GM19395 (cell line): Measurements from ENCODE around the gene NT5C2.
"Not testable (repeated sequence)": the region's sequence is repeated elsewhere in the genome, so short reads cannot be mapped to it uniquely, and the experiment has no call there.

Source experiments
- ATAC-seq: cut with Tn5 transposase; IDR thresholded peaks from one replicate; pipeline ENCODE4 v1.9.1; 2021; ENCODE audit warnings: mild to moderate bottlenecking, moderate library complexity; ENCODE audit not compliant: unreplicated experiment

The NT5C2 gene

DNA sequence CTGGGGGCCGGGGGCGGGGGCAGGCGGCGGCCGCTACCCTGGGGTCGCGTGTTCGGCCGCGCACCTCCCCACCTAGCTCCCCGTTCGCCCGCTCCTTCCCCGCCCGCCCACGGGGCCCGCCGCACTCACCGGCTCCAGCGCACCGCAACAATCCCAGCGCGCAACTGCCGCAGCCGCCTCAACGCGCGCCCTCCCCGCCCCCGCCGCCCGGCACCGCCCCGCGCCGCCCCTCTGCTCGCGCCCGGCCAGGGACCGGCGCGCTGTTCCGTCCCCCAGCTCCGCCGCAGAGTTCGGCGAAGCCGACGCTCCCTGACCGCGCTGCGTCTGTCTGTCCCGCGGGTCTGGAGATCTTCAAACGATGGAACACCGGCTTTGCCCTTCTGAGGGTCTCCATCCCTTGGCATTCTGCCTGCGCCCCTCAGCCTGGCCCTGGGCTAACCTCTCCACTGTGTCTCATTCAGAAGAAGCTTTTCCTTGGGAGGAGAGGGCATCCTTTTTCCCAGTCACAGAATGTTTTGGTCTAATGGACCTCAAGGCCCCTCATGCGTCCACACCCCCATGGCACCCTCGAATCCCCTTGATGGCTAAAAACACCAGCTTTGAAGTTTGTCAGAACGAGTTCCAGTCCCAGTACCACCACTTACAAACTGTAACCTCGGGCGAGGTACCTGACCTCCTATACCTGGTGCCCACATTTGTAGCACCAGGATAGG, at the start of gene NT5C2:
Gene NT5C2 (minus strand): TSS at position 166 of the 713 bp plus-strand sequence. CDS start 18,314 bp downstream, outside the sequence.
- peak; percentile 54 for ATAC-seq

DNA sequence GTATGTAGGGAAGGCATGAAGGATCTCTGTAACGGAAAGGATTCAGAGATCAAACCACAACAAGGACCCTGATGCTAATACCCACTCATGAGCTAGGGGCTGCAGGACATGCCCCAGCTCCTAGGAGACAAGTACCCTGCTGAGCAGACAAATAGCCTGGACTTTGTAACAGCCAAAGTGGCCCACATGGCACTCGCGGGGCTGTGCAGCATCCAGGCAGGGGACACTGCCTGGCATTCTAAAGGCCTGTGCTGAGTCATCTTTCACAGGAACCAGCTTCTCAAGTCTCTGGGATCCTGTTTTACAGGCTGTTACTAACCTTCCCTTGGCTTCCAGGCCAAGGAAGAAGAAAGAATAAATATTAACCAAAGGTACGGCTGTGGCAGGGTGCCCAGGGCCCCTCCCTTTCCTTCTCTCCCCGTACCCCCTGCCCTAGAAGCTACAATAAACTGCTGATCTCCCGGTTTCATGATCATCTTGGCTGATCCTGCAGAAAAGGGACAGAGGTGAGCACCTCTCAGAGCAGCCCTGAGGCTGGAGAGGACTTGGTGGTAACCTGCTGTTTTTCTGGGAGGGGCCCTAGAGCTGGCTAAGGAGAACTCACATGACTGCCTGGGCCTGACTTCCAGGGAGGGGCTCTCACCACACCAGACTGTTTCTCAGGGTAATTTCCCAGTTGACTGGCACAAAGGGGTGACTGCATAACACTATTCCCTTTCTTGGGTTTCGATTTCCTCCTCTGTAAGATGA, 48.4 kb upstream of the NT5C2 start:
- ATAC-seq: no peak

DNA sequence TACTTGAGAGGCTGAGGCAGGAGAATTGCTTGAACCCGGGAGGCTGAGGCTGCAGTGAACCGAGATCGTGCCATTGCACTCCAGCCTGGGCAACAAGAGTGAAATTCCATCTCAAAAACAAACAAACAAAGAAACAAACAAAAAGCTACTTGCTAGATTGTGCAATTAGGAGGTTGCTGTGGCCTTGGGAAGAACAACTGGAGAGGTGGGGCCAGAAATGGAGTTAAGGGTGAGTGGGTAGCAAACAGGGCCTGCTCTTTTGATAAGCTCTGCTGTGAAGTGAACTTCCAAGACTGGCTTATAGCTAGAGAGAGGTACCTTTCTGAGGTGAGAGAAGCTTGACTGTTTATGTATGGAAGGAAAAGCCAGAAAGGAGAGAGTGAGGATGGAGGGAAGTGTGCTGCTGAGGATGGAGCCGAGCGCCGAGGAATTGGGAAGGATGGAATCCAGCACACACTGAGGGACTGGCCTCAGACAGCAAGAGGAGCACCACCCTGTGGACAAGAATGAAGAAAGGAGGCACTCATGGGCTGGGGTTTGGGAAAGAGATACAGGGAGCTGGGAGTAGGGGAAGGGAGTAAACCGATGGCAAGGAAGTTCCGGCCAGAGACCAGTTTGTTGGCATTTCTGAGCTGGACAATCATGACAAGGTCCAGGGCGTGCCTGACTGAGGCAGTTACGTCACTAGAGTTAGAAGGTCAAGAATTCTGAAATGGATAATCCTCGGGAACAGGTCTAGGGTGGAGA, 45.6 kb upstream of the NT5C2 start:
- no peak for ATAC-seq

DNA sequence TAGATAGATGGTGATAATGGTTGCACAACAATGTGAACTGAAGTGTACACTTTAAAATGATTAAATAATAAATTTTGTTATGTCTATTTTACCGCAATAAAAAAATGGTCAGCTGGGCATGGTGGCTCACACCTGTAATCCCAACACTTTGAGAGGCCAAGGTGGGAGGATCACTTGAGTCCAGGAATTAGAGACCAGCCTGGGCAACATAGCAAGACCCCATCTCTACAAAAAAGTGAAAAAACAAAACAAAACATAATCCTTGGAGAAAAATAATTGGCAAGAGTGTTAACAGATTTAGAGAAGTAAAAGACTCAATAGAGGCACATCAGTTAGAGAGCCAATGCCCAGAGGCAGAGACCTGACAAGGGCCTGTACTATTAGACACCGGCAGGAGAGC, 42.7 kb upstream of the NT5C2 start:
- ATAC-seq: no peak

DNA sequence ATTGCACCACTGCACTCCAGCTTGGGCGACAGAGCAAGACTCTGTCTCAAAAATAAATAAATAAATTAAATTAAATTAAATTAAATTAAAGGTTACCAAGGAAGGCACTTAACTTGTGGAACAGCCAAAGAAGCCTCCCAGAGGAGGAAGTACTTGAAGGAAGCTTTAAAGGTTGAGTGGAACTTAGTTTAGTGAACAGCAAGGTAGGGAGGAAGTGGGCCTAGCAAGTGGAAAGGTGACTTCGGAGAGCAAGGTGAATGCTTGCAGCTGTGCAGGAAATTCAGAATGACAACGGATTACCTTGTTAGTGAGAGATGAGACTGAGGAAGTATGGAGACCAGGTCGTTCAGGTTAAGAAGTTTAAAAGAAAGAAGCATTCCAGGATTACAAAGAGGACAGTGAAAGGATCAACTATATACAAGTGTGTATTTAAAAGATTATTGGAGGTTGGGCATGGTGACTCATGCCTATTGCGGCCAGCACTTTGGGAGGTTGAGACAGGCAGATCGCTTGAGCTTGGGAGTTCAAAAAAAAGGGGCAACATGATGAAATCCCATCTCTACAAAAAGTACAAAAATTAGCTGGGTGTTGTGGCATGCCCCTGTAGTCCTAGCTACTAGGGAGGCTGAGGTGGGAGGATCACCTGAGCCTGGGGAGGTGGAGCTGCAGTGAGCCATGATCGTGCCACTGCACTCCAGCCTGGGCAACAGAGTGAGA, 39.9 kb upstream of the NT5C2 start:
- ATAC-seq: no peak

DNA sequence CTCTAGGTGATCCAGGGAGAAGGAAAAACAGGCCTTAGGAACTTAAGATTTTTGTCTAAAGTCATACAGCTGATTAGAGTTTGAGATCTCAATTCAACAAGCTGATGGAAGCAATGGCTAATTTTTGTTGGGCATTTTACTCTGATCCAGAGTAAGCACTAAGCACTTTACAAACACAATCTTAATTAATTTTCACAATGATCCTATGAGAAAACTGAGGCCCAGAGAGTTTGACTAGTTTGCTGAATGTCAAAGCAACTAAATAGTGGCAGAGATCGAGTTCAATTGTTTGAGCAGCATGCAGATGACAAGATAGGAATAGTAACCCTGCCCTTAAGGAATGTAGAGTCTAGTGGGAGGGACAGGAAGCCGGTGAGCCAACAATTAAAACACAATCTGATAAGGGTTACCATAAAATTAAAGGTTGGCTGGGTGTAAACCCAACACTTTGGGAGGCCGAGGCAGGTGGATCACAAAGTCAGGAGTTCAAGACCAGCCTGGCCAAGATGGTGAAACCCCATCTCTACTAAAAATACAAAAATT, 39.1 kb upstream of the NT5C2 start:
- no peak for ATAC-seq

DNA sequence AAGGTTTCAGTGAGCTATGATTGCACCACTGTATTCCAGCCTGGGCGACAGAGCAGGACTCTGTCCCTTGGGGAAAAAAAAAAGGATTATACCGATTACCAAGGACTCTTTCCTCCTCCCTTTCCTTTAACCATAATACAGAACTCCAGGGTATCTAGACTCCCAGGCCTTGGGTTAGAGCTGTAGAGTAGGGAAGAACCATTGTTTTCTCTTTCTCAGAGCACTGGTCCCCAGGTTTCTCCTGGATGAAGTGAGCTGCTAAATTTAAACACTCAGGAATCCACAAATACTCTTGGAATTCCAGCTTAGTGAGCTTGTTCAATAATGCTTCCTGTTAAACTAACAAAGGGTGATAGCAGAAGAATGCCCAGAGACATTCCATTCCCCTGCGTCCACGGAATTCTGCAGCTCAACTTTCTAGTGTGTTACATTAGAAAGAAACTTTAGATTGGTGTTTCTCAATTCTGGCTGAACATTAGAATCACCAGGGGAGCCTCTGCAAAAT, 38.0 kb upstream of the NT5C2 start:
- no peak for ATAC-seq

DNA sequence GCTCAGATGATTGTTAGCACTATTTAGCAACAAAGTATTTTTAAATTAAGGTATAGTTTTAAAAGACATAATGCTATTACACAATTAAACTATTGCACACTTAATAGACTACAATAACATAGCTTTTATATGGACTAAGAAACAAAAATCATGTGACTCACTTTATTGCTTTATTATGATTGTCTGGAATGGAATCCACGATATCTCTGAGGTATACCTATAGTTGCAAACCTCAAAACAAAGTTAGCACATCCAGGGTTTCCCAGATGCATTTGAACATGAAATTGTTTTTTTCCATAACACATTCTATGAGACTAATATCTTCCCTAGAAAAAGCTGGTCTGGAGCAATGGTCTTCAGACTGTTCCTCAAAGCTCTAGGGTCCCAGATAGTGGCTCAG, 34.3 kb upstream of the NT5C2 start:
- no peak for ATAC-seq

DNA sequence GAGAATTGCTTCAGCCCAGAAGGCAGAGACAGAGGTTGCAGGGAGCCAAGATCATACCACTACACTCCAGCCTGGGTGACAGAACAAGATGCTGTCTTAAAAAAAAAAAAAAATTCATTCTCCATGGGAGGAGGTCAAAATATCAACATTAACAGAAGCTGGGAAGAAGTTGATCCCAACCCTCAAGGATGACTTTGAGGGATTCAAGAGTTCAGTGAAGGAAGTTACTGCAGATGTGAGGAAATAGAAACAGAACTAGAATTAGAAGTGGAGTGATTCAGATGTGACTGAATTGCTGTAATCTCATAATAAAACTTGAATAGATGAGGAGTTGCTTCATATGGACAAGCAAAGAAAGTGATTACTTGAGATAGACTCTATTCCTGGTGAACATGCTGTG, 32.9 kb upstream of the NT5C2 start:
- no peak for ATAC-seq

DNA sequence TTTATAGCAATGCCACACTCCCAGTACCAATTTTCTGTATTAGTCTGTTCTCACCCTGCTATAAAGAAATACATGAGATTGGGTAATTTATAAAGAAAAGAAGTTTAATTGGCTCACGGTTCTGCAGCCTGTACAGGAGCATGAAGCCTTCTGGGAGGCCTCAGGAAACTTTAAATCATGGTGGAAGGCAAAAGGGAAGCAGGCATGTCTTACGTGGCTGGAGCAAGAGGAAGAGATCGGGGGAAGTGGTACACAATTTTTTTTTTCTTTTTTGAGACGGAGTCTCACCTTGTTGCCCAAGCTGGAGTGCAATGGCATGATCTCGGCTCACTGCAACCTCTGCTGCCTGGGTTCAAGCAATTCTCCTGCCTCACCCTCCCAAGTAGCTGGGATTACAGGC, 31.6 kb upstream of the NT5C2 start:
- ATAC-seq: not testable (repeated sequence)

DNA sequence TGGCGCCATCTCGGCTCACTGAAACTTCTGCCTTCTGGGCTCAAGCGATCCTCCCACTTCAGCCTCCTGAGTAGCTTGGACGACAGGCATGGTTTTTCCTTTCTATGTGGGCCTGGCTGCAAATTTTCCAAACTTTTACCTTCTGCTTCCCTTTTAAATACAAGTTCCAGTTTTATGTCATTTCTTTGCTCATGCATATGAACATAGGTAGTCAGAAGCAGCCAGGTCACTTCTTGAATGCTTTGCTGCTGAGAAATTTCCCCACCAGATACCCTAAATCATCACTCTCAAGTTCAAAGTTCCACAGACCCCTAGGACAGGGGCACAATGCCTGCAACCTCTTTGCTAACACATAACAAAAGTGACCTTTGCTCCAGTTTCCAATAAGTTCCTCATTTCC, 31.1 kb upstream of the NT5C2 start:
- no peak for ATAC-seq

DNA sequence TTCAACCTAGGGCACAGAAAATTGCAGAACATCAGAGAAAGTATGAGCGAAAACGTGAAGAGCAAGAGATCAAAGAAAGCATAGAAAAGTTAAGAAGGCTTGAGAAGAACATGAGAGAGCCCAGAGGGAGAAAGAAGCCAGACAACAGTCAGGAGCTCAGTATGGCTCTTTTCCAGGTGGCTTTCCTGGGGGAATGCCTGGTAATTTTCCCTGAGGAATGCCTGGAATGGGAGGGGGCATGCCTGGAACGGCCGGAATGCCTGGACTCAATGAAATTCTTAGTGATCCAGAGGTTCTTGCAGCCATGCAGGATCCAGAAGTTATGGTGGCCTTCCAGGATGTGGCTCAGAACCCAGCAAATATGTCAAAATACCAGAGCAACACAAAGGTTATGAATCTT, 23.3 kb upstream of the NT5C2 start:
- ATAC-seq: not testable (repeated sequence)

DNA sequence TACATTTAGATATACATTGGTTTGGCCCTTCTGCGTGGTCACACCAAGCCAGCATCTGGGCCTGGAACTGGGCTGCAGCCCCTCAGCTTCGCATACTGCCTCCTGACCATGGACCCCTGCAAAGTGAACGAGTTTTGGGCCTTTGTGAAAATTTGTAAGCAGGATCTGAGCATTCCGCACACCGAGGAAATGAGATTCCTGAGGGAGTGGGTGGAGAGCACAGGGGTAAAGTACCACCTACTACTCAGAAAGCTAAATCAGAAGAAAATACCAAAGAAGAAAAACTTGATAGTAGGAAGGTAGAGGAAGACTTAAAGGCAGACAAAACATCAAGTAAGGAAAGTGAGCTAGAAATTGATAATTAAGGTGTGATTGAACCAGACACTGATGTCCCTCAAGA, 22.5 kb upstream of the NT5C2 start:
- no peak for ATAC-seq

DNA sequence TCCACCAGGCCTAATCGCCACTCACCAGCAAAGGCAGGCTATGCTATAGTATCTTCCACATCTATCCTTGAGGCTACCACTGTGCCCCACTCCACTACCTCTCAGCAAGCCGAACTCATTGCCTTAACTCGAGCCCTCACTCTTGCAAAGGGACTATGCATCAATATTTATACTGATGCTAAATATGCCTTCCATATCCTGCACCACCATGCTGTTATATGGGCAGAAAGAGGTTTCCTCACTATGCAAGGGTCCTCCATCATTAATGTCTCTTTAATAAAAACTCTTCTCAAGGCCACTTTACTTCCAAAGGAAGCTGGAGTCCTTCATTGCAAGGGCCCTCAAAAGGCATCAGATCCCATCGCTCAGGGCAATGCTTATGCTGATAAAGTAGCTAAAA, 17.2 kb upstream of the NT5C2 start:
- ATAC-seq: not testable (repeated sequence)

DNA sequence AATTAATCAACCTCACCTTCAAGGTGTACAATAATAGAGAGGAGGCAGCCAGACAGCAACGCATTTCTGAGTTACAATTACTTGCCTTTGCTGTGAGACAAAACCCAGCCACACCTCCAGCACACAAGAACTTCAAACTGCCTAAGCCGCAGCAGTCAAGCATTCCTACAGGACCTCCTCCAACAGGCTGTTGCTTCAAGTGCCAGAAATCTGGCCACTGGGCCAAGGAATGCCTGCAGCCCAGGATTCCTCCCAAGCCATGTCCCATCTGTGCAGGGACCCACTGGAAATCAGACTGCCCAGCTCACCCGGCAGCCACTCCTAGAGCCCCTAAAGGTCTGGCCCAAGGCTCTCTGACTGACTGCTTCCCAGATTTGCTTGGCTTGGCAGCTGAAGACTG, 14.6 kb upstream of the NT5C2 start:
- not testable (repeated sequence) for ATAC-seq

DNA sequence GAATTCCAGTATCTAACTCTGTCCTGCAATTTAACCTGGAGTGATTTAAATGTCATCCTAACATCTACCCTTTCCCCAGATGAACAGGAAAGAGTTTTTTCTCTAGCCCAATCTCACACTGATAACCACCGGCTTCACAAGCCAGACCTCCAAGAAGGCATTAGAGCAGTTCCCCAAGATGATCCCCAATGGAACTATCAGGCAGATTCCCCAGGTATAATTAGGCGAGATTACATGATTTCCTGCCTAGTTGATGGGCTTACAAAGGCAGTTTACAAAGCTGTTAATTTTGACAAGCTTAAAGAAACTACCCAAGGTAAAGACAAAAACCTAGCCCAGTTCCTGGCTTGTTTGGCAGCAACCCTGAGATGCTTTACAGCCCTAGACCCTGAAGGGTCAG, 14.1 kb upstream of the NT5C2 start:
- ATAC-seq: no peak

DNA sequence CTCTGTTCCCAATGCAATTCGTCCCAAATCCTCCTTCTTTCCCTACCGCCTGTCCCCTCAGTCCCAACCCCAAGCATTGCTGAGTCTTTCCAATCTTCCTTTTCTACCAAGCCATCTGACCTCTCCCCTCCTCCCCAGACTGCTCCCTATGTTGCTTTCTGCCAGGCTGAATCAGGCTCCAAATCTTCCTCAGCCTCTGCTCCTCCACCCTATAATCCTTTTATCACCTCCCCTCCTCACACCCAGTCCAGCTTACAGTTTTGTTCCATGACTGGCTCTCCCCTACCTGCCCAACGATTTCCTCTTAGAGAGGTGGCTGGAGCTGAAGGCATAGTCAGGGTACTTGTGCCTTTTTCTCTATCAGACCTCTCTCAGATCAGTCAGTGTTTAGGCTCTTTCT, 13.6 kb upstream of the NT5C2 start:
- not testable (repeated sequence) for ATAC-seq

DNA sequence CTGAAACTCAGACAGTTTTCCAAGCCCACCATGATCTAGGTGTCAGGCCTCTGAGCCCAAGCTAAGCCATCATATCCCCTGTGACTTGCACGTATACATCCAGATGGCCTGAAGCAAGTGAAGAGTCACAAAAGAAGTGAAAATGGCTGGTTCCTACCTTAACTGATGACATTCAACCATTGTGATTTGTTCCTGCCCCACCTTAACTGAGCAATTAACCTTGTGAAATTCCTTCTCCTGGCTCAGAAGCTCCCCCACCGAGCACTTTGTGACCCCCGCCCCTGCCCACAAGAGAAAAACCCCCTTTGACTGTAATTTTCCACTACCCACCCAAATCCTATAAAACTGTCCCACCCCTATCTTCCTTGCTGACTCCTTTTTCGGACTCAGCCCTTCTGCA, 12.3 kb upstream of the NT5C2 start:
- not testable (repeated sequence) for ATAC-seq

DNA sequence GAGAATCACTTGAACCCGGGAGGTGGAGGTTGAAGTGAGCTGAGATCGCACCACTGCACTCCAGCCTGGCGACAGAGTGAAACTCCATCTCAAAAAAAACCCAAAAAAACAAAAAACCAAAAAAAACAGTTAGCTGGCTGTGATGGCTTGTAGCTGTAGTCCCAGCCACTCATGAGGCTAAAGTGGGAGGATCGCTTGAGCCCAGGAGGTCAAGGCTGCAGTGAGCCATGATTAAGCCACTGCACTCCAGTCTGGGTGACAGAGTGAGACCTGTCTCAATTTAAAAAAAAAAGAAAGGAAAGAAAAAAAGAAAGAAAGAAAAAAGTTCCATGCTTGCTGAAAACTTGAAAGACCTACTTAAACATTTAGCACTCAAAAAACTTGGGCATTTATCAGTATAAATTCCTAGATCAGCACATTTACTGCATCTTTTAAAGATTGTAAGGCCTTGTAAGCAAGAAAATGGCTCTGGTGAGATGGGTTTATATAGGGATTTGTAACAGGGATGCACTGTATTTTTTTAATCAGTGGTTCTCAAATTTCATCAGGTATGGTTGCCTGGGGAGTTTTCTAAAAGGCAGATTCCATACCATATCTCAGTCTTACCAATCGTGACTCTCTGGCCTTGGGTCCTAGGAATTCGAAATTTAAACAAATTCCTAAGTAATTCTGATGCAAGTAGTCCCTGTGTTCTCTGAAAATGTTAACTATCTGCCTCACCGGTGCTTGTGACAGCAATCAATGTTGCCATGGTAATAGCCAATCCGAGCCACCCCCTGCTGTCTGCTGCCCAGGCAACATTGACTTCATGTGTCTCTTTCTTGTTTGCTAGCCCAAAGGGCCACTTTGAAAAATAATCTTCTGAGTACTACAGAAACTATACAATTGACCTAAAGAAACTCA, 11.5 kb upstream of the NT5C2 start:
- ATAC-seq: no peak

DNA sequence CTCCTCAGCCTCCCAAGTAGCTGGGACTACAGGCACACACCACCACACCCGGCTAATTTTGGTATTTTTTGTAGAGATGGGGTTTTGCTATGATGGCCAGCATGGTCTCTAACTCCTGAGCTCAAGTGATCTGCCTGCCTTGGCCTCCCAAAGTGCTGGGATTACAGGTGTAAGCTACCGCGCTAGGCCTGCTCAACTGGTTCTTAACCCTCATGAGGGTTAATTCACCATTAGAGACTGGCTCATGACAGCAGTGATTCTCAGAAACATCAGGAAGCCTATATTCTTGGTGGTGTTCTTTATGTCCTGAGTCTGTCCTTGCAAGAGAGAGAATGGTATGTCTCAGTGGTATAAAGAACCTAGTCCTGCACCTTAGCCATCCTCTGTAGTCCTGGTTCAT, 10.4 kb upstream of the NT5C2 start:
- no peak for ATAC-seq
